GM10847 (cell line): ENCODE data around the gene NAALADL2.

ENCODE experiments used
- POLR2A ChIP-seq: IDR thresholded peaks from 2 replicates; pipeline ENCODE4 v1.6.1; 2011; ENCODE audit not compliant: insufficient read length; ENCODE audit errors: extremely low read depth

The NAALADL2 gene

DNA sequence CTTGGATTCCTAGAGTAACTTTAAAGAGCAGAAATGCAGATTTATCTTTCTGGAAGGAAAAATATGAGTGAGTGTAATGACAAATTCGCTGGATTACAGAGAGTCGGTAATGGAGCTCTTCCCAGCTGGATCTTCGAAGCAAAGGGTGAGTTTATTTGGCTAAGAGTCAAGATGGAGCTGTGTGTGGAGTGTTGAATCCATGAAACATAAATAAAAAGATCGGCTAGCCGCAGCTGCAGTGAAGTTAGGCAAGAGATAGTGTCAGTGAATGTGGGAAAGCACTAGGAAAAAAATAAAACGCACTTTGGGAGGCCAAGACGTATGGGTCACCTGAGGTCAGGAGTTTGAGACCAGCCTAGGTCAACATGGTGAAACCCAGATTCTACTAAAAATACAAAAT is 10.3 kb downstream of the NAALADL2 start:
- TF ChIP-seq POLR2A = no peak

DNA sequence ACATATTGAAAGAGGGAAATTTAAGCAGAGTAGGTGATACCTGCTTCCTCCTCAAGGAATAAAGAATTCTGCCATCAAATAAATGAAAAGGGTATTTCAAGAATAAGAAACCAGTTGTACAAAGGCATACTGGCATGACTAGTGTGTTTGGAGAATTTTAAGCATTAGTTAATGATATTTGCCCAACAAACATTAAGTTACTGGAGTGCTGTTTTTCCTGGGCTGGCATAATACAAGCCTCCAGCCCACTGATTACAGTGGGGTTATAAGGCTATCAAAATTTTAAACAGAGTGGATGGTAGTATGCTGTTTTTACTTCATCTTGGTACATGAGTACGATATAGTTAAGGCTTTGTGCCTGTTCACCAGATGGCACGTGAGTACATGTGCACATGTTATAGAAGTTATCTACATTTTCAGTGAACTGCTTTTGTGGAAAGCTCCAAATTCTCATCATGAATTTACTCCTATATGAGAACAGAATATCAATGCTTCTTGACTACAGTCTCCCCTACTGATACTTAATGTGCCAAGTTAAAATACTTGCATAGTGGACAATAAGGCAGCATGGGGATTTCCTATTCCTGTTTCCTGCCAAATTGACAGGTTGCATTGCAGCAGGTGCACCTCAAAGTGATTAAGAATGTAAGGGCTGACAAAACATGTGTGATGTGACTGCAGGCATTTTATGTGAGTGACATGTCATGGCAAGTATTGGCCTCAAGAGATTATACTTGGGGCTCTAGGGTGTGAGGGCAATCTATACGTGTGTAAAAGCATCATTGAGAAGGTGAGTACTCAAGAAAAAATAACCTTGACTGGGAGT is 14.9 kb downstream of the NAALADL2 start:
- TF ChIP-seq POLR2A = no peak

DNA sequence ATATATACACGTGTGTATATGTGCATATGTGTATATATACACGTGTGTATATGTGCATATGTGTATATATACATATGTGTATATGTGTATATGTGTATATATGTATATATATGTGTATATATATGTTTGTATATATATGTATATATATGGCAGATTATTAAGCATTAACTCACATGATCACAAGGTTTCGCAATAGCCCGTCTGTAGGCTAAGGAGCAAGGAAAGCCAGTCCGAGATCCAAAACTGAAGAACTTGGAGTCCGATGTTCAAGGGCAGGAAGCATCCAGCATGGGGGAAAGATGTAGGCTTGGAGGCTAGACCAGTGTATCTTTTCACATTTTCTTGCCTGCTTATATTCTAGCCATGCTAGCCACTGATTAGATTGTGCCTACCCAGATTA is 23.7 kb downstream of the NAALADL2 start:
- TF ChIP-seq POLR2A = no peak

DNA sequence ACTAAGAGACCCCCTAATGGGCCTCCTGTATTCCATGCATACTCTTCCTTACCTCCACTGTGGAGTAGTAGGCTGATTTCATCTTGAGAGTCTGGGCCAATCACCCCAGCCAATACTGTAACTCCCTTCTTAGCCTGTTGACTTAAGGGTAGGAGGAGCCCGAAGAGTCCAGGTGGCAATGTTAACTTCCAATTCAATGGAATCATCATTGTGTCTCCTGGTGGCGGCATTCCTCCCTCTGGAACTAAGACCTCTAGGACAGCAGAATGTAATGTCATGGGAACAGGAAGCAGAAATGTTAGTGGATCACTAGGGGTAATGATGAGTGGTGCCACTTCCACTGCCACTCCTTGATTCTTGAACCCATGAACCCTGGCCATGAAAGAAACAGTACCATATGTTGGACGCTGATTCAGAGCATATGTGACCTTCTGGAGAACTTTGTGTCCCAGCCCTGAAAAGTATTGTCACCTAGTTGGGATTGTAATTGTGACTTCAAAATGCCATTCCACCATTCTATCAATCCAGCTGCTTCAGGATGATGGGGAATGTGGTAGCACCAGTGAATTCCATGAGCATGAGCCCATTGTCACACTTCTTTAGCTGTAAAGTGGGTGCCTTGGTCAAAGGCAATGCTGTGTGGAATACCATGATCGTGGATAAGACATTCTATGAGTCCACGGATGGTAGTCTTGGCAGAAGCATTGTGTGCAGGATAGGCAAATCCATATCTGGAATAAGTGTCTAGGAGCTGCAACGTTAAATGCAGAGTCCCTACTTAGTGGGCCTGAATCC is 24.9 kb downstream of the NAALADL2 start:
- TF ChIP-seq POLR2A = no peak

DNA sequence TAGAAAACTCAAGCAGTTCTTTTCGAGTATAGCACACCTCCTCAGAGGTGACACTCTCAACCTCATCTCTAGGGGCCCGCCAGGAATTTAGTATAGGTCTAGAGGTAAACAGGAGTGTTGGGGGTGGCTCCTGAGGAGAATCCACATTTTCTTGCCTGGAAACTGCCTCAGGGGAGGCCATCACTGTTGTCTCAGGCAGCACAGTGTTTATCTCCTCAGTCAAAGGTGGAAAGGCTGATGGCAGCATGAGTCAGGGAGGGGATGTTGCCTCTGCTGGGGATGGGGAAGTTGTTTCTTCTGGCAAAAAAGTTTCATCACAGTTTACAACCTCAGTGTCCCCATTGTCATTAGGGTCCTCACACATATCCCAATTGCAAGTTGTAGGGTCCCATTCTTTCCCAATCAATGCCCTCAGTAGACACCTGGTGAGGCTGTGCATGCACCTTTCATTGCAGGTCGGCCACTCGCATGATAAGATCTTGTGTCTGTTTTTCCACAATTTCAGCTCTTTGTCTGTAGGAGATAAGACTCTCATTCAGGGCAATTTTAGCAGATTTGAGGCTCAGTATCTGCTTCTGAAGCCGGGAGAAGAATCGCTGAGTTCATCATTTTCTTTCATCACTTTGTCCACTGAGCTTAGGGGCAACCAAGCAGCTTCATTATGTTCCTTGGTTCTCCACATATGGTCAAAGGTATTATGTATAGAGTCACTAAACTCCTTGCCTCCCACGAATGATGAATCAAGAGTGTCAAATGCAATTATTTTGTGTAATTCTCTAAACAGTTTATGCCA is 25.8 kb downstream of the NAALADL2 start:
- TF ChIP-seq POLR2A = no peak

DNA sequence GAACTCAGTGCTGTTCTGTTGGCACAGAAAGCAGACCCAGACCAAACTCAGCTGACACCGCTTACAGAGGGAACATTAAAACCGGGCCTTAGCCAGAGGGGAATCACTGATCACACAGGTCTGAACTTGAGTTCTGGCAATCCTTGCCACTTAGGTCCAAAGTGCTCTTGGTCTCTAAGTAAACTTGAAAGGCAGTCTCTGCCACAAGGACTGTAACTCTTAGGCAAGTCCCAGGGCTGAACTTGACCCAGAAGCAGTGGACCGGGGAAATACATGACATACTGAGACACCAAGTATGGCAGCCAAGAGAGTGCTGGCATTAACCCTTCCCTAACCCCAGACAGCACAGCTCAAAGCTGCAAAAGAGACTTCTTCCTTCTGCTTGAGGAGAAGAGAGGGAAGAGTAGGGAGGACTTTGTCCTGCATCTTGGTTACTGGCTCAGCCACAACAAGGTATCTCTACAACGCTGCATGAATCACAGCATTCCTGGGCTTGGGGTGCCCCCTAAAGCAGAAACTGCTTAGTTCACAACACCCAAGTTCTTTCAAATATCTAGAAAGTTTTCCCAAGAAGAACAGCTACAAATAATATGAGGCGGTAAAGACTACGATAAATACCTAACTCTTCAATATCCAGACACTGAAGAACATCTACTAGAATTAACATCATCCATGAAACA is 32.5 kb downstream of the NAALADL2 start:
- TF ChIP-seq POLR2A = no peak

DNA sequence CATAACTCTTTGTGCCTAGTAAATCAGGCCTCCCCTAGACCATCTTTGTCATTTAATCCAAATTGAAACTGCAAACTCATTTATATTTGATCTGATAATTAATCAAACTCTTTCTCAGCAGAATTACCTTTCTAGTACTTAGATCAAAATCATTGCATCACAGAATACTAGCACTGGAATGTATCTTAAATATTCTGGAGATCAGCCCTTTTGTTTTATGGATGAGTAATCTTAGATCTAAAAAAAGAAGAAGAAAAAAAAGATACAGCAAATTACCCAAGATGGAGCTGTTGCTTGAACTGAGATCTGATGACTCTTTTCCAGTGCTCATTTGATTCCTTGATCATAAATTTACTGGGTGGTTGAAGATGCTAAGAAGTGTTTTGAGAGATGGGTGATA is 47.9 kb downstream of the NAALADL2 start:
- no peak for TF ChIP-seq POLR2A

DNA sequence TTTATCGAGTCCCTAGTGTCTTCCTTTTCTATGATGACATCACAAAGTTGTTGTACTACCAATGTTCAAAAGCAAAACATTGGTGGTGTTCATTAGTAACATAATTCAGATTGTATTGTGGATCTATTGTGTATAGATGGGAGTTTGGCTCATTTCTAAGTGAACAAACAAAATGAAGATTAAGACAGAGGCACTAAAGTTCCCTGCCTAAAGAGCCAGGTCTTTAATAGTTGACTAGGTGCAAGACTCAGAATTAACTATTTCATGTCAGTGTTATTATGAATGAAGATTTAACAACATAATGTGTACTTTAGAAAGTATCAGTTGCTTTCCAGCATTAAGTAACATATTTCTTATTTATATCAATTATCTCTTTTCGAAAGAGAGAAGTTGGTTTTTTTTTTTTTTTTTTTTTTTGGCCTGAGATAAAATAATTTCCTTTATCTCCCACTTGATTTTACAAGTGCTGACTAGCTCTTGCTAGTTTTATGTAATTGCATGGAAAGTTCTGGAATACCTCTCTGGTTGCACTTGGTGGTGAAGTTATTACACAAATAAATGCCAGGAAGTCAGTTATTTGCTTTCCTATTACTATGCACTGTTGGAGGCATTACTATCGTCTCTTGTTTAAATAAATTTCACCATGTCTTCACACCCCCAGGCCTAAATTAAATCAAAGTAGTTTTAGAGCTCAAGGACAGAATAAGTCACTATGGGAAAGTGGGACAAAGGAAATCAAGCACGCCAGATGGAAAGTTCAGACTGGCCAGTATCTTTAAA is 48.7 kb downstream of the NAALADL2 start:
- TF ChIP-seq POLR2A = no peak

DNA sequence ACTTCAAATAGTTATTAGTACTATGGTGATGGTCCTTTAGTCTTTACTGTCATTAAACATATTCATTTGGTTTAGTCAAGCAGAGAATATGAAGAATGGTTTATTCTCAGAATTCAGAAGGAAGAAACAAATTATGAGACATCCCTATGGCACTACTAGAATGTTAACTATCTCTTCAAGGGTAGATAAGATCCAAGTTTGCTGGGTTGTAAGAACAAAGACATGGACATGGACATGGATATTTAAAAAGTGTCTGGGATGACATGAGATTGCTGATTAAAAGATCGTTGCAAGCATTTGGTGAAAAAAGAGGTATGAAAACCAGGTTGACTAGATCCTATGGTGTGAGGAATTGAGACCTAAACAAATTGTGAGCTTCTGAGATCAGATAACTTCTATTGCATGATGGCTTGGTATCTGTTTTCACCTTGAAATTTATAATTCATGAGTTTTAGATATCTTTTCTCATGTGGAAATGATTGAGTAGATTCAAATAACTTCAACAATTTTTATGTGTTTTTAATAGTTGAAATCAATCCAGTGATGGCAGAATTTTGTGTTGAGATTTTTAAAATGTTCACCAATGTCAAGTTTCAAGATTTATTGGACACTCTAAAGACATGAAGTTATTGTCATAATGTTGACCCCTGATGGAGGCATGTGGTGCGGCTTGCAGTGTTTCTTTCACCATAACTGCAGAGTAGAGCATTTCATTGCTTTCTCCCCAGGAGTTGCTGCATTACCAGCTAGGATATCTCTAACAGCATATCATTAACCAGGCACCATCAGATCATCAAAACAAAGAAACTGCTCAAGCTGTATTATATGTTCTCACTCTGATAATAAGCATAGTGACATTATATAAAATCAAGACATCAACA is 72.6 kb downstream of the NAALADL2 start:
- TF ChIP-seq POLR2A = no peak

DNA sequence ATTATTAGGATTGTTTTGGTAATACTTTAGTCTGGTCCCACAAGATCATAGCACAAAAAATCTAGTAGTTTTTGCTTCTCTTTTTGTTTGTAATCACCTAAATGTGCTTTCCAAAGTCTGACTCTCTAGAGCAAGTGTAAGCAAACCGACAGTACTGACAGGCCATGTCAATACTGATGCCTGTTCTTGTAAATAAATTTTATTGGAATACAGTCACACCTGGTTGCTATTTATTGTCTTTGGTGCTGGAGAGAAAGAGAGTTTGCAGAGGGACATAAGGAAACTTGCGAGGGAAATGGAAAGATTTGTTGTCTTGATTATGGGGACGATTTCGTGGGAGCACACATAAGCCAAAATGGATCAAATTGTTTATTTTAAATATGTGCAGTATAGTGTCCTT is 77.5 kb downstream of the NAALADL2 start:
- TF ChIP-seq POLR2A = no peak

DNA sequence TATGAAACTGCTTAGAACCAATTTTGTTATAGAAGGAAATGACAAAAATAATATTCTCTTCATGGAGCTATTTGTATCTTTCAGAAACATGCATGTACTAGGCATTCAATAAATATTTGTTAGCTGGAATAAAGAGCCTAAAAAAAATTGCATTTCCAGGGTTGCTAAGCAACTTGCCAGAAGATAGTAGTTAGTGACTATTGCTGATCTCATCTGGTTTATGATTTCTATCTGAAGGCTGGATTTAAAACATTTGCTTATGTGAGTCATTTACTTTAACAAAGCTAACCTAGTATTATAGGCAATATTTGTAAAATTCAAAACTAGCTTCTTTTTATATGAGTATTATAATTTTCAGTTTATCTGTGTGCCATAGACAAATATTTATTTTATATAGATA is 78.3 kb downstream of the NAALADL2 start:
- TF ChIP-seq POLR2A = no peak

DNA sequence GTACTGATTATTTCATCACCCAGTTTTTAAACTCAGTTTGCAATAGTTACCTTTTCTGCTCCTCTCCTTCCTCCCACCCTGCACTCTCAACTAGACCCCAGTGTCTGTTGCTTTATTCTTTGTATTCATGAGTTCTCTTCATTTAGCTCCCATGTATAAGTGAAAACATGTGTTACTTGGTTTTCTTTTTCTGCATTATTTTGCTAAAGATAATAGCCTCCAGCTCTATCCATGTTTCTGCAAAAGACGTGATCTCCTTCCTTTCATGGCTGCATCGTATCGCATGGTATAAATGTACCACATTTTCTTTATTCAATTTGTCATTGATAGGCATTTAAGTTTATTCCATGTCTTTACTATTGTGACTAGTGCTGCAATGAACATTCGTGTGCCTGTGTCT is 79.0 kb downstream of the NAALADL2 start:
- TF ChIP-seq POLR2A = no peak

DNA sequence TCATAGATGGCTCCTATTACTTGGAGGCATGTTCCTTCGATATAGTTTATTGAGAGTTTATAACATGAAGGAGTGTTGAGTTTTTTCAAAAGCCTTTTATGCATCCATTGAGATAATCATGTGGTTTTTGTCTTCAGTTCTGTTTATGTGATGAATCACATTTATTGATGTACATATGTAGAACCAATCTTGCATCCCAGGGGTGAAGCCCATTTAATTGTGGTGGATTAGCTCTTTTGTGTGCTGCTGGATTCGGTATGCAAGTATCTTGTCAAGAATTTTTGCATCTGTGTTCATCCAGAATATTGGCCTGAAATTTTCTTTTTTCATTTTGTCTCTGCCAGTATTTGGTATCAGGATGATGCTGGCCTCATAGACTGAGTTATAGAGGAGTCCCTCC is 81.0 kb downstream of the NAALADL2 start:
- no peak for TF ChIP-seq POLR2A
